Measurements from ENCODE around the gene TTLL12.

The TTLL12 gene

DNA sequence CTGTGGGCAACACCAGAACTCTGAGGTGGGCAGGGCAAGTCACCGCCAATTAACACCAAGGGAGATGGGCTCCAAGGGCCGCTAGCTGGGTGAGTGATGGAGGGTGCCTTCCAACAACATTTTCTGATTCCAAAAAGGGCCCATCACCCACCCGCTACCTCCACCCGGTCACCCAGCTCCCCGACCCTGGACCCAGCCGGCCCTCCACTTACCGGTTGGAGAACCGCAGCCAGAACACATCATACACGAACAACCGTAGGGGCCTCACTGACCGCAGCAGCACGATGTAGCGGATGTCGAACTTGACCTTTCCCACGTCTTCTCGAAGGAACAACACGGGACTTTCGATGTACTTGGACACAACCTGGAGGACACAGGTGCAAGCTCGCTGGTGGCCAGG, 14.7 kb downstream of the TTLL12 start:
- DNase-seq (ENCODE audit: low read depth in 2 of 2): no peak

DNA sequence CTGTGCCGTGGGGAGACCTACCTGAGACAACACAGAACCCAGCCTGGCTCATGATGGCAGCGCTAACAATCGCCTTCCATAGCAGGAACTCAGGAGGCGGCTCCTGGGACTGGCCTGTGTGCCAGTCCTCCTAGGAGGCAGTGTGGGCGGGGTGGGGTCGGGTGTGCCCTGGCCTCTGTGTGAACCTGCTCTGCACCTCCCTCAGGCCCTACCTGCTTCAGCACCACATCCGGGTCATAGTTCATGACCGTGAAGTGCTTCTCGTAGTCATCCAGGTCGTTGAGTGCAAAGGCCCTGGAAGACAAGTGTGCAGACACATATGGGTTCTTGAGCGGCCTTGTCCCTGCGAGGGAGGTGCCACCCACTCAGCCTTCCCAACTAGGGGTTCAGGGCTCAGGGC, 15.3 kb downstream of the TTLL12 start:
- DNase-seq (ENCODE audit: low read depth in 2 of 2): no peak

DNA sequence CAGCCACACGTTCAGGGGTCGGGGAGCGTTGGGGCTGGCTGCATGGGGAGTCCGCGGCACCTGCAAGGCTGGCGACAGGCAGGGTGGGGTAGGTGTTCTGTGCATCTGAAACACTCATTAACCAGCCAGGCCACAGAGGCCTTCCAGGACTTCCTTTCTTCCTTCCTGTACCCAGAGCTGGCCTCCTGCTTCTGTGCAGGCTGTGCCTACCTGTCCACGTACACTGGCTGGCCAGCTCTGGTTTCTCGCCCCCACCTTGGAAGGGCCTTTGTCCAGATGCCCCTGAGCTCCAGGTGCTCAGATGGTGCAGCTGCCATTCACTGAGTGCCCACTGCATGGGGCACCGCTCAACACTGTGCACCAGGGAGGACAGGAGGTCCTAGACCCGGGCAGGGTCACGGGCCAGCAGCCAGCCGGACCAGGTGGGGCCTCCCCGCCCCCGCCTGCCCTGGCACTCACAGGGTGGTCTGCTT, 15.9 kb downstream of the TTLL12 start:
- DNase-seq (ENCODE audit: low read depth in 2 of 2): no peak

DNA sequence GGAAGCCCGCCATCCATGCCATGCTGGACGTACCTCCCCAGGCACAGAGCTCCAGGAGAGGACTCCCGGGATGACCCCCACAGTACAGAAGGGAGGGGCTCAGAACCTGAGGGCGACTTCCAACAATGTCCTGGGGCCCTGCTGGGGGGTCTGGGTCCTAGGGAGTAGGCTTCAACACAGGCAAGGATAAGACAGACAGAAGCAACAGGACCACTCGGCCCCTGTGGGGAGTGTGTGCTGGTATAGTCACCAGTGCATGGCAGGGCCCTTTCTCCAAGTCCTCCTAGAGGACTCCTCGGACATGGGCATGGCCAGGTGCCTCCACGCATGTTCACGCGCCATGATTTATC, 16.8 kb downstream of the TTLL12 start:
- no peak for DNase-seq (ENCODE audit: low read depth in 2 of 2)

GRCh38 chr22:43169310-43170130, 17.4 kb downstream of the TTLL12 start:
- DNase-seq (ENCODE audit: low read depth in 2 of 2): no peak

DNA sequence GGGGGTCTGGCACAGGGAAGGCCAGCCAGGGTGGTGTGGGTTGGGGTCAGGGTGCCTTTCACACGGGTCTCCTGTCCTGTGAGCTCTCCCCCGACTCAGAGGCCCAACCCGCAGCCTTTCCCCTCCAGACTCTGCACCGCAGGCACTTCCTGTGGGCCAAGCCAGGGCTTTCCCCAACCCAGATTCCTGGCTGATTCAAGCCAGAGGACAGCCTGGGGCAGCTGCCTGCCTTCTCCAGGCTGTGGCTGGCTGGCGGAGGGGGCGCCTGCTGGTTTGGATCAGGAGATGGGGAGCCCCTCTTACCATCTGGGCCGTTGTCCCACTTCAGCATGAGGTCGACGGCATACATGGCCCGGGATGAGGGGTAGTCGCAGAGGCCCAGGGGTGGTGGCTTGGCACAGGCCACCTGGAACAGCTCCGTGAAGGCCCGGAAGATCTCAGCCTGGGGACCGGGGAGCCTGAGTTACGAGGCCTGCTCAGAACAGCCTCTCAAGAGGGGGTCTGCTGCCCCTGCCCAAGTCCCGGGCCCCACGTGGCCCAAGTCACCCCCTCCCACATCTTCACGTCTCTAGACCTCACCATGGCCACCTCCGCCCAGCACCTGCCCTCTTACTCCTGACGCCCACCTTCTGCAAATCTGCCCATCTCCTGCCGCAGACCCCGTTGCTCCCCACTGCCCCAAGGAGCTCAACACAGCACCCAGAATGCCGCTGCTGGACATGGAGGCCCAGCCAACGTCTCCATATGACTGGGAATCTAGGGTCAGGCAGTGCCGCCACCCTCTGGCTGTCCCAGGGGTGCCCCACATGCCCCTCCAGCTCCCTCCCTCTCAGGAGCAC, 18.2 kb downstream of the TTLL12 start:
- DNase-seq (ENCODE audit: low read depth in 2 of 2): no peak

DNA sequence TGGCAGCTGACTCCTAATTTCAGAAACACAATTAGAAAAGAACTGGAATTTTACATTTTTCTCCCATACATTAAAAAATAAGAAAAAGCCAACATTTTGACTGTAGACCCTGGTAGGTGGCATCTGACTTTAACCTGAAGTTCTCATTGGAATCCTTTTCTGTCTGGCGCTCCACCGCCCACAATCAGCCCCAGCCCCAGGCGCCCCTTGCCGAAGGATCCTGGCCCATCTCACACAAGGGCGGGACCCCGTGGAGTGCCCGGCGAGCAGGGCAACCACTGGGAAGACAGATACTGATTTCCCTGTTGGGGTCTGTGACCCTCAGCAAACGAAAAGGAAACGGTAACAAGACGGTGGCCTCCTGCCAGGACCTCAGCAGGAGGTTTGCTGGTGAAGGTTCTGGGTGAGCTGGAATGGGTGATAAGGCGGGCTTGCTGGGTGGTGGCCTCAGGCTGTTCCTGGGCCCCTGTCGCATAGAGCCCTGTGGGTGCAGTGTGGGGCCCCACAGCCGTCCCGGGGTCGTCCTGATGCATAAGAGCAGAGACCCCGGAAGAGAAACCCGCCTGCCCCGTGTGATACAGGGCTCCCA, 19.8 kb downstream of the TTLL12 start:
- DNase-seq (ENCODE audit: low read depth in 2 of 2): no peak

GRCh38 chr22:43166132-43166930, 20.6 kb downstream of the TTLL12 start:
- no peak for DNase-seq (ENCODE audit: low read depth in 2 of 2)

DNA sequence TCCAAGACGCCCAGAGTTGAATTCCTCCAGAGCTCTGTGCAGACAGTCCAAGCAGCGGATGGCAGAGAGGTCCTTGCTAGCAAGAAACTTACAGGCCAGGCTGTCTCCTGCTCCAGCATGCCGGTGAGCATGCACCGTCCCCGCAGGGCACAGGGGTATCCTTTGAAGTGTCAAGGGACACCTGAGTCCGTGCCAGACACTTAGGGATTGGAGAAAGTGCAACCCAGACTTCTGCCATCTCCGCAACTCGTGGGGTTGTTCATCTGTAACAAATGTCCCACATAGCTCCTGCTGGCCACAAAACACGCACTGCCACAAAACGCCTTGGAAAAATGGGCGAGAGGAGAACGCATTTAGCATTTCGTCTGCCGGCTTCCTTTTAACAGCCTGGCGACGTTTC, 22.3 kb downstream of the TTLL12 start:
- no peak for DNase-seq (ENCODE audit: low read depth in 2 of 2)

DNA sequence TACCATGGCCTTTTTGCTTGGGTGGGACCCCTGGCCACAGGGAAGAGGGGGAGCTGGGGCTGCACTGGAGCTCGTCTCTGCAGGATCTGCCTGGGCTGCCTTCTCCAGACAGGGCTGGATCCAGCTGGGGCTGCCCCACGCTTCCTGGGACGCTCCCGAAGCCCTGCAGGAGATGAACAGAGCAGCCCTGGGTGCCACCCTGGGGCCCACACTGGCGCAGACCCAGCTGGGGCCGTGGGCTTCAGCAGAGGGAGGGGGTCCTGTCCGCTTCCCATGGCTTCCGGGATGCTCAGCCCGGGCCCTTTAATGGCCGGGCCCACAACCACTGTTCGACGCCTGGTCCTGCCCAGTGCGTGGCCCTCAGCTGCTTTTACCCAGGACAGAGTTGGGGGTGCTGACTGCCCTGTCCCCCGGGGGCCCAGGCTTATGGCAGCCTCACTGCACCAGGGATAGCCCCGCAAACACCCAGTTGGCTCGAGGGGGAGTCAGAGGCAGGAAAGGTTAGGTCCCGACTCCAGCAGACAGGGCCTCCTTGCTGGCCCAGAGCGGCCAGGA, 23.6 kb downstream of the TTLL12 start:
- DNase-seq (ENCODE audit: low read depth in 2 of 2): no peak

GRCh38 chr22:43162412-43163150, 24.4 kb downstream of the TTLL12 start:
- no peak for DNase-seq (ENCODE audit: low read depth in 2 of 2)

- no peak for DNase-seq (ENCODE audit: low read depth in 2 of 2)
Measured at GRCh38 chr22:43160497-43161126, 26.3 kb downstream of the TTLL12 start.

- no peak for DNase-seq (ENCODE audit: low read depth in 2 of 2)
Measured at GRCh38 chr22:43159484-43160178, 27.3 kb downstream of the TTLL12 start.

DNA sequence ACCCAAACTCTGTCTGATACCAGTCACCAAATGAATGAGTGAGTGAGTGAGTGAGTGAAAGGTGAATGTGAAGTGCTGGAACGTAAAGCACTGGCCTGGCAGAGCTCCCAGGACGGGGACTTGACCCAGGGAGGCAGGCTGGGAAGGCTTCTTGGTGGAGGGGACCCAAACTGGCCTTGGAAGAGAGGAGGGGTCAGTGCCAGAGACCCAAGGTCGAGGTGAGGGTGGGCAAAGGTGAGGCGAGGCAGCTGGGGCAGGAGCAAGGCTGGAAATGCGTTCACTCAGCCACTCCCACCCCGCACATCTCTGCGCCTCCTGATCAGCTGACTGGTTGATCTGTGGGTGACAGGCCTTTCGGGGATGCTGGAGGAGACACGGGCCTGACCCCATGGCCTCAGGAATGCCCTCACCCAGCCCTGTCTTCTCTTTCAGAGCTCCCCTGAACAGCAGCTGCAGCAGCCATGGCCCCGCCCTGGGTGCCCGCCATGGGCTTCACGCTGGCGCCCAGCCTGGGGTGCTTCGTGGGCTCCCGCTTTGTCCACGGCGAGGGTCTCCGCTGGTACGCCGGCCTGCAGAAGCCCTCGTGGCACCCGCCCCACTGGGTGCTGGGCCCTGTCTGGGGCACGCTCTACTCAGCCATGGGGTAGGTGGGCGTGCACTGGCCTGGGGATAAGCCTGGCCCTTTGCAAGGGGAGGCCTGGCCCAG, 28.0 kb downstream of the TTLL12 start:
- DNase-seq (ENCODE audit: low read depth in 2 of 2): no peak

- no peak for DNase-seq (ENCODE audit: low read depth in 2 of 2)
Measured at GRCh38 chr22:43157874-43158546, 28.9 kb downstream of the TTLL12 start.

- no peak for DNase-seq (ENCODE audit: low read depth in 2 of 2)
Measured at GRCh38 chr22:43156413-43156812, 30.5 kb downstream of the TTLL12 start.

DNA sequence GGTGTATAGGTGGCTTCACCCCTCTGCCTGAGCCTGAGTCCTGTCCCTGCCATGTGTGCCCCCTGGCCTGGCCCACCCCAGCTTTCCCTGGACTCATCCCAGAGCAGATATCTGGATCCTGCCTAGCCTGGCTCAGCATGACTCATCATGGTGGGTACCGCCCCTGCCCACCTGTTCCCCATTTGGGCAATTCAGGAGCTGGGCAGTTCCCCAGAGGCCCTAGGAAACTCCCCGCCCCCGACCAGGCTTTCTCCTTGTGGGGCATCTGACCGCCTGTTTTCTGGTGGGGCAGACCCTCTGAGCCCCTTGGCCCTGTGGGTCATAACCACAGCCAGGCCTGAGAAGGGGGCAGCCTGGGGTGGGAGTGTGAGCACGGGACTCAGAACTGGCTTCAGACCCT, 31.1 kb downstream of the TTLL12 start:
- DNase-seq (ENCODE audit: low read depth in 2 of 2): no peak

- DNase-seq (ENCODE audit: low read depth in 2 of 2): no peak
Measured at GRCh38 chr22:43154887-43155536, 31.9 kb downstream of the TTLL12 start.
